GM23338 (cell line): Measurements from ENCODE around the gene FAM78A.

Experiments used
- EZH2 ChIP-seq: fragments of 200-600 bp; sonication (generic); IDR thresholded peaks from one replicate; pipeline ENCODE4 v1.8.0; 2017; ENCODE audit warnings: antibody characterized with exemption, mild to moderate bottlenecking, low read depth; ENCODE audit not compliant: unreplicated experiment
- POLR2AphosphoS5 ChIP-seq: IDR thresholded peaks from 2 replicates; pipeline ENCODE4 v1.6.1; 2016; ENCODE audit warnings: antibody characterized with exemption, low read depth
- TF ChIP-seq, protein P1 (sequence below), 2 experiments: fragments of 200-600 bp in 1 of 2; sonication (generic) in 1 of 2; conservative IDR thresholded peaks; 2 replicates each; pipeline versions ENCODE4 v1.5.1 to v1.6.1; 2016 to 2017; ENCODE audit warnings: antibody characterized with exemption in 2 of 2, low read depth in 2 of 2, mild to moderate bottlenecking in 2 of 2, moderate library complexity in 1 of 2

DNA sequence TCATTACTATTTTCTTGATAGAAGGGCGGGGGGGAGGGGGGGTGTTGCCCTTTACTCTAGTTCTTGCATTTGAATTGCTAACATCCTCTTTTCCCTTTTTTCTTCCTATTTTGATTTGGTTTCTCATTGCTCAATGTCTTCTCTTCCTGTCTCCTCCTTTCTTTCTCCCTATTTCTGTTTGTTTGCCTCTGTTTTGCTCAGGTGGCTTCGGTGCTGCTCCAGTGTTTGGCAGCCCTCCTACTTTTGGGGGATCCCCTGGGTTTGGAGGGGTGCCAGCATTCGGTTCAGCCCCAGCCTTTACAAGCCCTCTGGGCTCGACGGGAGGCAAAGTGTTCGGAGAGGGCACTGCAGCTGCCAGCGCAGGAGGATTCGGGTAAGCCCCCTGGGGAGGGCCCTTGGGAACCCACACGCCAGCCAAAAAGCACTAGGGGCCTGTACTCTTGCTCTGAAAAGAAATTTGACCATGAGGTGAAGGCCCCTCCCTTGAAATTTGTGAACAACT, 48.3 kb downstream of the FAM78A start:
- TF ChIP-seq, protein P1, sequence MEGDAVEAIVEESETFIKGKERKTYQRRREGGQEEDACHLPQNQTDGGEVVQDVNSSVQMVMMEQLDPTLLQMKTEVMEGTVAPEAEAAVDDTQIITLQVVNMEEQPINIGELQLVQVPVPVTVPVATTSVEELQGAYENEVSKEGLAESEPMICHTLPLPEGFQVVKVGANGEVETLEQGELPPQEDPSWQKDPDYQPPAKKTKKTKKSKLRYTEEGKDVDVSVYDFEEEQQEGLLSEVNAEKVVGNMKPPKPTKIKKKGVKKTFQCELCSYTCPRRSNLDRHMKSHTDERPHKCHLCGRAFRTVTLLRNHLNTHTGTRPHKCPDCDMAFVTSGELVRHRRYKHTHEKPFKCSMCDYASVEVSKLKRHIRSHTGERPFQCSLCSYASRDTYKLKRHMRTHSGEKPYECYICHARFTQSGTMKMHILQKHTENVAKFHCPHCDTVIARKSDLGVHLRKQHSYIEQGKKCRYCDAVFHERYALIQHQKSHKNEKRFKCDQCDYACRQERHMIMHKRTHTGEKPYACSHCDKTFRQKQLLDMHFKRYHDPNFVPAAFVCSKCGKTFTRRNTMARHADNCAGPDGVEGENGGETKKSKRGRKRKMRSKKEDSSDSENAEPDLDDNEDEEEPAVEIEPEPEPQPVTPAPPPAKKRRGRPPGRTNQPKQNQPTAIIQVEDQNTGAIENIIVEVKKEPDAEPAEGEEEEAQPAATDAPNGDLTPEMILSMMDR (conservative IDR thresholded peaks at IDR 0.05; ENCODE audit: low read depth in 2 of 2) = no peak
- TF ChIP-seq EZH2 = no peak
- TF ChIP-seq POLR2AphosphoS5 = no peak
